Myocyte (in vitro differentiated cells): Measurements from ENCODE around the gene TIMP1. TPM values are rescaled to one million over a fixed set of nuclear protein-coding genes. Genes with fewer than 3 reads are reported as not detected.

Experiments used
- DNase-seq: peaks from one replicate; pipeline ENCODE4 v3.0.0-alpha.2; 2012; ENCODE audit warnings: low read depth
- microRNA-seq: library from miRNA; unstranded; fragments of <30 nt; microRNA quantifications from one replicate; pipeline ENCODE4, GENCODE V29; 2016
- total RNA-seq: library from RNA; depleted of rRNA; stranded (reverse); fragments of >200 nt; gene quantifications from 2 replicates; pipeline ENCODE4 v1.2.3, GENCODE V29; 2014

TIMP1 gene
- total RNA-seq, 1 donor from 2014 or later: 222 TPM

- DNase-seq: no peak
Observed at GRCh38 chrX:47633689-47634590, 51.7 kb downstream of the TIMP1 start.

DNA sequence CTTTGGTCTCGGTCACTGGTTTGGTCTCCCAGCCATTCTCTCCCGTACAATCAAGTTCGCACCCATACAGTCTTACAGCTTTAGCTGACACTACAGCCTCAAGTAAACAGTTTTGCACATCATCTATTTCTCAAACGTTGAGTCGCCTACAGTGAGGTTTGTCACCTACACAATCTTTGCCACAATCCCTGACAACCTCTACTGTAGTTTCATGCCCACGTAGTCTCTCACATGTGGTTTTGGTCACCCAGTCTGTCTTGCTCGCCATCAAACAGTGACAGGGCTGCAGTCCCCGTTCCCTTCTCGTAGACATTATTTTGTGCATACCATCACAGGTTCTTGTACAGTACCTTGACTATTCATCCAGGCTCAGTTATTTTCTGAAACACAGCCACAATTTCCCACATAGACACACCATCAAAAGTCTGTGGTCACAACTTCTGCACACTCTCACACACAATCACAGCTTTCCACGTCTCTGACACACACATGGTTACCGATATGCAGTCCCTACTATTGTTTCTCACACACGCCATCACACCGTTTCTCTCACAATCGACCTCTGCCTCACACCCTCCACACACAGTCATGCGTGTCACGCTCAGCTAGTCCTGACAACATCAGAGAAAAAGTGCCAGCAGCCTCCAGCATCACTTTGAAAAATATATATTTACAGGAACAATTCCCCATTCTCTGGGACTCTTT lies 52.8 kb downstream of the TIMP1 start:
- DNase-seq: no peak

Small RNA genes lying within 50 kb of the gene (microRNA-seq; reads per million reads assigned to microRNA genes)
- gene MIR4769: not detected

Other genes starting within 250 kb of the TIMP1 start
- gene ZNF157, start 211.9 kb upstream of the TIMP1 start, total RNA-seq: 0.08 and 0.47 TPM in 2 replicates
- gene ZNF41, start 99.2 kb upstream of the TIMP1 start, total RNA-seq: 11.0 and 13.9 TPM in 2 replicates
- gene ARAF, start 21.2 kb upstream of the TIMP1 start, total RNA-seq: 32.5 and 40.2 TPM in 2 replicates
- 0.80 TPM in 1 of 2 replicates, not detected in the other for gene SYN1, start 37.4 kb downstream of the TIMP1 start, total RNA-seq
- gene CFP, start 47.5 kb downstream of the TIMP1 start, total RNA-seq: 0.08 and 0.47 TPM in 2 replicates
- gene ELK1, start 68.1 kb downstream of the TIMP1 start, total RNA-seq: 44.2 and 76.4 TPM in 2 replicates
- 85.3 and 115 TPM in 2 replicates for gene UXT, start 76.7 kb downstream of the TIMP1 start, total RNA-seq